GM23338 (cell line): Measurements from ENCODE around the gene NUCB2. TPM values are rescaled to one million over a fixed set of nuclear protein-coding genes. Genes with fewer than 3 reads are reported as not detected.

Source experiments
- ATAC-seq: fragments of 200-7000 bp; cut with Tn5 transposase; 3 replicates; pipeline ENCODE4 v1.9.1; 2020
- DNase-seq: peaks from one replicate; pipeline ENCODE4 v3.0.0-alpha.2; 2015; ENCODE audit warnings: low spot score
- H2AFZ ChIP-seq: fragments of 200-600 bp; sonication (generic); 2 replicates; pipeline ENCODE4 v1.8.0; 2016; ENCODE audit warnings: antibody characterized with exemption, mild to moderate bottlenecking, moderate library complexity
- H3F3A ChIP-seq: fragments of 200-600 bp; sonication (generic); replicated peaks from 2 replicates; pipeline ENCODE4 v1.8.0; 2017; ENCODE audit warnings: antibody characterized with exemption, mixed run types, low read depth
- H3K27ac ChIP-seq: fragments of 200-600 bp; sonication (generic); 2 replicates; pipeline ENCODE4 v1.6.1; 2016; ENCODE audit warnings: low read depth
- H3K27me3 ChIP-seq: fragments of 200-600 bp; sonication (generic); 2 replicates; pipeline ENCODE4 v1.8.0; 2016; ENCODE audit warnings: mild to moderate bottlenecking, mixed run types, moderate library complexity; ENCODE audit not compliant: insufficient read depth
- H3K36me3 ChIP-seq: fragments of 200-600 bp; sonication (generic); 2 replicates; pipeline ENCODE4 v1.8.0; 2016; ENCODE audit warnings: mild to moderate bottlenecking; ENCODE audit not compliant: insufficient read depth
- H3K4me1 ChIP-seq: fragments of 200-600 bp; sonication (generic); 2 replicates; pipeline ENCODE4 v1.8.0; 2016; ENCODE audit warnings: mild to moderate bottlenecking, moderate library complexity; ENCODE audit not compliant: insufficient read depth
- H3K4me2 ChIP-seq: fragments of 200-600 bp; sonication (generic); 2 replicates; pipeline ENCODE4 v1.7.1; 2017; ENCODE audit warnings: mixed run types
- H3K4me3 ChIP-seq: fragments of 200-600 bp; sonication (generic); 2 replicates; pipeline ENCODE4 v1.6.1; 2016; ENCODE audit warnings: mixed run types
- H3K79me2 ChIP-seq: fragments of 200-600 bp; sonication (generic); replicated peaks from 2 replicates; pipeline ENCODE4 v1.8.0; 2017; ENCODE audit warnings: mild to moderate bottlenecking; ENCODE audit not compliant: insufficient read depth
- H3K9me2 ChIP-seq: fragments of 200-600 bp; sonication (generic); 2 replicates; pipeline ENCODE4 v1.8.0; 2017; ENCODE audit not compliant: insufficient read depth
- H4K20me1 ChIP-seq: fragments of 200-600 bp; sonication (generic); replicated peaks from 2 replicates; pipeline ENCODE4 v1.8.0; 2017; ENCODE audit warnings: mild to moderate bottlenecking; ENCODE audit not compliant: insufficient read depth
- H3K27ac Mint-ChIP-seq: 2 replicates; pipeline ENCODE4 v1.8.0; 2020; ENCODE audit warnings: inconsistent platforms, mild to moderate bottlenecking, moderate library complexity, mixed read lengths
- H3K27me3 Mint-ChIP-seq: 3 replicates; pipeline ENCODE4 v1.8.0; 2022; ENCODE audit warnings: low read depth, mild to moderate bottlenecking, moderate library complexity, mixed read lengths, inconsistent platforms; ENCODE audit not compliant: insufficient read depth, poor library complexity
- H3K36me3 Mint-ChIP-seq: 3 replicates; pipeline ENCODE4 v1.8.0; 2021; ENCODE audit warnings: low read depth, mild to moderate bottlenecking, inconsistent platforms, moderate library complexity, mixed read lengths
- H3K4me1 Mint-ChIP-seq: 3 replicates; pipeline ENCODE4 v1.8.0; 2020; ENCODE audit warnings: mild to moderate bottlenecking, inconsistent platforms, mixed read lengths
- H3K4me3 Mint-ChIP-seq: 3 replicates; pipeline ENCODE4 v1.8.0; 2021; ENCODE audit warnings: moderate library complexity, mild to moderate bottlenecking, inconsistent platforms, mixed read lengths
- H3K9me3 Mint-ChIP-seq: 3 replicates; pipeline ENCODE4 v1.8.0; 2020; ENCODE audit warnings: moderate library complexity, mild to moderate bottlenecking, inconsistent platforms, mixed read lengths
- EZH2phosphoT487 ChIP-seq: fragments of 200-600 bp; sonication (generic); IDR thresholded peaks from one replicate; pipeline ENCODE4 v1.8.1; 2018; ENCODE audit warnings: antibody characterized with exemption; ENCODE audit not compliant: unreplicated experiment
- NANOG ChIP-seq: IDR thresholded peaks from 2 replicates; pipeline ENCODE4 v1.6.1; 2016; ENCODE audit warnings: antibody characterized with exemption, borderline replicate concordance
- POLR2AphosphoS5 ChIP-seq: IDR thresholded peaks from 2 replicates; pipeline ENCODE4 v1.6.1; 2016; ENCODE audit warnings: antibody characterized with exemption, low read depth
- STAT1 ChIP-seq: IDR thresholded peaks from one replicate; pipeline ENCODE4 v1.6.1; 2016; ENCODE audit warnings: antibody characterized with exemption; ENCODE audit not compliant: unreplicated experiment
- ZNF114 ChIP-seq: fragments of 250-450 bp; sonication (Bioruptor Pico); IDR thresholded peaks from 2 replicates; pipeline ENCODE4 v1.5.0; 2020; ENCODE audit warnings: mild to moderate bottlenecking, moderate library complexity
- ZNF331 ChIP-seq: fragments of 250-450 bp; sonication (Bioruptor Pico); IDR thresholded peaks from 2 replicates; pipeline ENCODE4 v1.5.0; 2020; ENCODE audit warnings: low read depth, mild to moderate bottlenecking, moderate library complexity
- polyA plus RNA-seq: library from polyadenylated mRNA; unstranded; fragments of >200 nt; fragmentation: Nextera tagmentation; extraction: Ambion mirVana; gene quantifications from 2 replicates; pipeline ENCODE4 v1.2.1, GENCODE V29; 2016
- total RNA-seq: library from RNA; depleted of rRNA; stranded (reverse); fragments of >200 nt; shearing (Covaris generic); gene quantifications from 2 replicates; pipeline ENCODE4 v1.2.3, GENCODE V29; 2014
- TF ChIP-seq, protein P1 (sequence below): IDR thresholded peaks from 2 replicates; pipeline ENCODE4 v1.6.1; 2016; ENCODE audit warnings: antibody characterized with exemption
- TF ChIP-seq, protein P2 (sequence below), 2 experiments: fragments of 200-600 bp in 1 of 2; sonication (generic) in 1 of 2; conservative IDR thresholded peaks; 2 replicates each; pipeline versions ENCODE4 v1.5.1 to v1.6.1; 2016 to 2017; ENCODE audit warnings: antibody characterized with exemption in 2 of 2, low read depth in 2 of 2, mild to moderate bottlenecking in 2 of 2, moderate library complexity in 1 of 2
- TF ChIP-seq, protein P3 (sequence below): fragments of 250-450 bp; sonication (Bioruptor Pico); IDR thresholded peaks from 2 replicates; pipeline ENCODE4 v1.5.0; 2020; ENCODE audit warnings: mild to moderate bottlenecking, moderate library complexity

The NUCB2 gene
- total and polyA plus RNA-seq, 2 experiments from 2014 or later: 16.6 to 86.9 TPM

DNA sequence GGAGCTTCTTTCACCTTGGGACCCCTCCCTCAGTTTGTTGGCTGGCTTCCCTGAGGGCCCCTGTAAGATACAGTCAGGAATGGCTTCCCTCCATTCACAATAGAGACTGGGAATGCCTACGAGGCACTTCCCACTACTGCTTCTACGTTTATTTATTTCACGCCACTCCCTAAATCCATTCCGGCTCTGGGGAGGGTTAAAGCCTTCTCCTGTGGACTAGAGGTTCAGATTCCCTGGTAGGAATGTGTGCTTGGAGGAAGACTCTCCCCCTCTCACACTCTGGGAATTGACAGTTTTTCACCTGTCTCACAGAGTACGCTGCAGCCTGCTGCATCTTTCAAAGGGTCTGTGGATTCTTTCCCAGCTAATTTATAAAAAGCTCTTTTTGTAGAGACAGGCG lies 3.3 kb upstream of the NUCB2 start:
- H3K79me2 ChIP-seq: no peaks in the 10 kb centered on the region
- no peak overlapping the region for H3K4me3 Mint-ChIP-seq
- peaks cover 16% of the 10 kb centered on the region for H3K27me3 ChIP-seq
- no peaks in the 10 kb centered on the region for H3K9me3 Mint-ChIP-seq
- H3K27ac ChIP-seq: no peak overlapping the region
- 0 out of 2 replicates have a peak, but pooled peaks cover 2% of the 10 kb centered on the region for H3F3A ChIP-seq
- no peak overlapping the region for H3K4me3 ChIP-seq
- H3K36me3 ChIP-seq: no peaks in the 10 kb centered on the region
- TF ChIP-seq EZH2phosphoT487: no peak
- TF ChIP-seq, protein P1, sequence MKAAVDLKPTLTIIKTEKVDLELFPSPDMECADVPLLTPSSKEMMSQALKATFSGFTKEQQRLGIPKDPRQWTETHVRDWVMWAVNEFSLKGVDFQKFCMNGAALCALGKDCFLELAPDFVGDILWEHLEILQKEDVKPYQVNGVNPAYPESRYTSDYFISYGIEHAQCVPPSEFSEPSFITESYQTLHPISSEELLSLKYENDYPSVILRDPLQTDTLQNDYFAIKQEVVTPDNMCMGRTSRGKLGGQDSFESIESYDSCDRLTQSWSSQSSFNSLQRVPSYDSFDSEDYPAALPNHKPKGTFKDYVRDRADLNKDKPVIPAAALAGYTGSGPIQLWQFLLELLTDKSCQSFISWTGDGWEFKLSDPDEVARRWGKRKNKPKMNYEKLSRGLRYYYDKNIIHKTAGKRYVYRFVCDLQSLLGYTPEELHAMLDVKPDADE: no peak
- no peak for TF ChIP-seq ZNF331 (CRISPR knock-in tag)
- H3K4me1 Mint-ChIP-seq: peaks cover 8% of the 10 kb centered on the region
- H3K27ac Mint-ChIP-seq: no peak overlapping the region
- no peak for DNase-seq
- peak overlapping the region; percentile 85 for H2AFZ ChIP-seq
- H4K20me1 ChIP-seq: no peaks in the 10 kb centered on the region
- H3K27me3 Mint-ChIP-seq: peaks cover 20% of the 10 kb centered on the region
- no peak for ATAC-seq
- no peak overlapping the region for H3K4me2 ChIP-seq
- no peaks in the 10 kb centered on the region for H3K36me3 Mint-ChIP-seq
- H3K4me1 ChIP-seq: peaks cover 3% of the 10 kb centered on the region; the same call in 1 of the 2 replicates
- no peaks in the 10 kb centered on the region for H3K9me2 ChIP-seq

DNA sequence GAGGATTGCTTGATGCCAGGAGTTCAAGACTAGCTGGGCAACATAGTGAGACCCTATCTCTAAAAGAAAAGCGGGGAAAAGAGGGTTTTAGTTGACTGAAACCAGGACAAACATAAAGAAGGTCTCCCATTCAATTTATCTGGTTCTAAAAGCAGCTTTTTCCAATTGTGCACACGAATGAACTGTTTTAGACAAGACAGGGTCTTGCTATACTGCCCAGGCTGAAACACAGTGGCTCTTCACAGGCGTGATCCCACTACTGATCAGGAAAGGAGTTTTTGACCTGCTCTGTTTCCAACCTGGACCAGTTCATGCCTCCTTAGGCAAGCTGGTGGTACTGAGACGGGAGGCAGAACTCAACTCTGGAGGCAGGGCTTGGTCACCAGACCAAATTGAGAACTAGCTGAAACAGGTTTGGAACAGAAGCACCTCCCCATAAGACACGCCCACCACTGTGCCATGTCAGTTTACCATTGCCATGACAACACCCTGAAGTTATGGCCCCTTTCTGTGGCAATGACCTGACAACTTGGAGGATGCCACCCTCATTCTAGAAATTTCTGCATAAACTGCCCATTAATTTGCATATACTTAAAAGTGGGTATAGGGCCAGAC lies 2.8 kb upstream of the NUCB2 start:
- H3K9me2 ChIP-seq: no peaks in the 10 kb centered on the region
- H3K4me2 ChIP-seq: no peak overlapping the region
- H3K4me1 ChIP-seq: peaks cover 3% of the 10 kb centered on the region; the same call in 1 of the 2 replicates
- TF ChIP-seq POLR2AphosphoS5 (no peak), ZNF114 (CRISPR knock-in tag) (no peak), NANOG (no peak), STAT1 (no peak)
- TF ChIP-seq, protein P2, sequence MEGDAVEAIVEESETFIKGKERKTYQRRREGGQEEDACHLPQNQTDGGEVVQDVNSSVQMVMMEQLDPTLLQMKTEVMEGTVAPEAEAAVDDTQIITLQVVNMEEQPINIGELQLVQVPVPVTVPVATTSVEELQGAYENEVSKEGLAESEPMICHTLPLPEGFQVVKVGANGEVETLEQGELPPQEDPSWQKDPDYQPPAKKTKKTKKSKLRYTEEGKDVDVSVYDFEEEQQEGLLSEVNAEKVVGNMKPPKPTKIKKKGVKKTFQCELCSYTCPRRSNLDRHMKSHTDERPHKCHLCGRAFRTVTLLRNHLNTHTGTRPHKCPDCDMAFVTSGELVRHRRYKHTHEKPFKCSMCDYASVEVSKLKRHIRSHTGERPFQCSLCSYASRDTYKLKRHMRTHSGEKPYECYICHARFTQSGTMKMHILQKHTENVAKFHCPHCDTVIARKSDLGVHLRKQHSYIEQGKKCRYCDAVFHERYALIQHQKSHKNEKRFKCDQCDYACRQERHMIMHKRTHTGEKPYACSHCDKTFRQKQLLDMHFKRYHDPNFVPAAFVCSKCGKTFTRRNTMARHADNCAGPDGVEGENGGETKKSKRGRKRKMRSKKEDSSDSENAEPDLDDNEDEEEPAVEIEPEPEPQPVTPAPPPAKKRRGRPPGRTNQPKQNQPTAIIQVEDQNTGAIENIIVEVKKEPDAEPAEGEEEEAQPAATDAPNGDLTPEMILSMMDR (conservative IDR thresholded peaks at IDR 0.05; ENCODE audit: low read depth in 2 of 2): no peak
- TF ChIP-seq, protein P3, sequence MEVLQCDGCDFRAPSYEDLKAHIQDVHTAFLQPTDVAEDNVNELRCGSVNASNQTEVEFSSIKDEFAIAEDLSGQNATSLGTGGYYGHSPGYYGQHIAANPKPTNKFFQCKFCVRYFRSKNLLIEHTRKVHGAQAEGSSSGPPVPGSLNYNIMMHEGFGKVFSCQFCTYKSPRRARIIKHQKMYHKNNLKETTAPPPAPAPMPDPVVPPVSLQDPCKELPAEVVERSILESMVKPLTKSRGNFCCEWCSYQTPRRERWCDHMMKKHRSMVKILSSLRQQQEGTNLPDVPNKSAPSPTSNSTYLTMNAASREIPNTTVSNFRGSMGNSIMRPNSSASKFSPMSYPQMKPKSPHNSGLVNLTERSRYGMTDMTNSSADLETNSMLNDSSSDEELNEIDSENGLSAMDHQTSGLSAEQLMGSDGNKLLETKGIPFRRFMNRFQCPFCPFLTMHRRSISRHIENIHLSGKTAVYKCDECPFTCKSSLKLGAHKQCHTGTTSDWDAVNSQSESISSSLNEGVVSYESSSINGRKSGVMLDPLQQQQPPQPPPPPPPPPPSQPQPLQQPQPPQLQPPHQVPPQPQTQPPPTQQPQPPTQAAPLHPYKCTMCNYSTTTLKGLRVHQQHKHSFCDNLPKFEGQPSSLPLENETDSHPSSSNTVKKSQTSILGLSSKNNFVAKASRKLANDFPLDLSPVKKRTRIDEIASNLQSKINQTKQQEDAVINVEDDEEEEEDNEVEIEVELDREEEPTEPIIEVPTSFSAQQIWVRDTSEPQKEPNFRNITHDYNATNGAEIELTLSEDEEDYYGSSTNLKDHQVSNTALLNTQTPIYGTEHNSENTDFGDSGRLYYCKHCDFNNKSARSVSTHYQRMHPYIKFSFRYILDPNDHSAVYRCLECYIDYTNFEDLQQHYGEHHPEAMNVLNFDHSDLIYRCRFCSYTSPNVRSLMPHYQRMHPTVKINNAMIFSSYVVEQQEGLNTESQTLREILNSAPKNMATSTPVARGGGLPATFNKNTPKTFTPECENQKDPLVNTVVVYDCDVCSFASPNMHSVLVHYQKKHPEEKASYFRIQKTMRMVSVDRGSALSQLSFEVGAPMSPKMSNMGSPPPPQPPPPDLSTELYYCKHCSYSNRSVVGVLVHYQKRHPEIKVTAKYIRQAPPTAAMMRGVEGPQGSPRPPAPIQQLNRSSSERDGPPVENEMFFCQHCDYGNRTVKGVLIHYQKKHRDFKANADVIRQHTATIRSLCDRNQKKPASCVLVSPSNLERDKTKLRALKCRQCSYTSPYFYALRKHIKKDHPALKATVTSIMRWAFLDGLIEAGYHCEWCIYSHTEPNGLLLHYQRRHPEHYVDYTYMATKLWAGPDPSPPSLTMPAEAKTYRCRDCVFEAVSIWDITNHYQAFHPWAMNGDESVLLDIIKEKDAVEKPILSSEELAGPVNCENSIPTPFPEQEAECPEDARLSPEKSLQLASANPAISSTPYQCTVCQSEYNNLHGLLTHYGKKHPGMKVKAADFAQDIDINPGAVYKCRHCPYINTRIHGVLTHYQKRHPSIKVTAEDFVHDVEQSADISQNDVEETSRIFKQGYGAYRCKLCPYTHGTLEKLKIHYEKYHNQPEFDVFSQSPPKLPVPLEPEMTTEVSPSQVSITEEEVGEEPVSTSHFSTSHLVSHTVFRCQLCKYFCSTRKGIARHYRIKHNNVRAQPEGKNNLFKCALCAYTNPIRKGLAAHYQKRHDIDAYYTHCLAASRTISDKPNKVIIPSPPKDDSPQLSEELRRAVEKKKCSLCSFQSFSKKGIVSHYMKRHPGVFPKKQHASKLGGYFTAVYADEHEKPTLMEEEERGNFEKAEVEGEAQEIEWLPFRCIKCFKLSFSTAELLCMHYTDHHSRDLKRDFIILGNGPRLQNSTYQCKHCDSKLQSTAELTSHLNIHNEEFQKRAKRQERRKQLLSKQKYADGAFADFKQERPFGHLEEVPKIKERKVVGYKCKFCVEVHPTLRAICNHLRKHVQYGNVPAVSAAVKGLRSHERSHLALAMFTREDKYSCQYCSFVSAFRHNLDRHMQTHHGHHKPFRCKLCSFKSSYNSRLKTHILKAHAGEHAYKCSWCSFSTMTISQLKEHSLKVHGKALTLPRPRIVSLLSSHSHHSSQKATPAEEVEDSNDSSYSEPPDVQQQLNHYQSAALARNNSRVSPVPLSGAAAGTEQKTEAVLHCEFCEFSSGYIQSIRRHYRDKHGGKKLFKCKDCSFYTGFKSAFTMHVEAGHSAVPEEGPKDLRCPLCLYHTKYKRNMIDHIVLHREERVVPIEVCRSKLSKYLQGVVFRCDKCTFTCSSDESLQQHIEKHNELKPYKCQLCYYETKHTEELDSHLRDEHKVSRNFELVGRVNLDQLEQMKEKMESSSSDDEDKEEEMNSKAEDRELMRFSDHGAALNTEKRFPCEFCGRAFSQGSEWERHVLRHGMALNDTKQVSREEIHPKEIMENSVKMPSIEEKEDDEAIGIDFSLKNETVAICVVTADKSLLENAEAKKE (CRISPR knock-in tag): no peak
- TF ChIP-seq, protein P1: no peak
- ATAC-seq: no peak
- H3K27ac Mint-ChIP-seq: no peak overlapping the region
- H3K27ac ChIP-seq: no peak overlapping the region
- no peak overlapping the region for H3K4me3 ChIP-seq
- H3K27me3 ChIP-seq: peaks cover 16% of the 10 kb centered on the region
- H4K20me1 ChIP-seq: no peaks in the 10 kb centered on the region
- H3K4me3 Mint-ChIP-seq: no peak overlapping the region
- DNase-seq: peak; percentile 83
- H3K36me3 Mint-ChIP-seq: no peaks in the 10 kb centered on the region
- no peaks in the 10 kb centered on the region for H3K36me3 ChIP-seq
- no peaks in the 10 kb centered on the region for H3K9me3 Mint-ChIP-seq
- H3K4me1 Mint-ChIP-seq: peaks cover 8% of the 10 kb centered on the region
- 0 out of 2 replicates have a peak, but pooled peaks cover 2% of the 10 kb centered on the region for H3F3A ChIP-seq
- peaks cover 20% of the 10 kb centered on the region for H3K27me3 Mint-ChIP-seq
- no peaks in the 10 kb centered on the region for H3K79me2 ChIP-seq
- no peak overlapping the region; the same call in 1 of the 2 replicates for H2AFZ ChIP-seq
